Measurements from ENCODE around the gene BANP.
A peak's percentile ranks its signal among the peaks of the same experiment; 100 is the strongest.
"Not testable (repeated sequence)": the region's sequence is repeated elsewhere in the genome, so short reads cannot be mapped to it uniquely, and the experiment has no call there.

Gene BANP

DNA sequence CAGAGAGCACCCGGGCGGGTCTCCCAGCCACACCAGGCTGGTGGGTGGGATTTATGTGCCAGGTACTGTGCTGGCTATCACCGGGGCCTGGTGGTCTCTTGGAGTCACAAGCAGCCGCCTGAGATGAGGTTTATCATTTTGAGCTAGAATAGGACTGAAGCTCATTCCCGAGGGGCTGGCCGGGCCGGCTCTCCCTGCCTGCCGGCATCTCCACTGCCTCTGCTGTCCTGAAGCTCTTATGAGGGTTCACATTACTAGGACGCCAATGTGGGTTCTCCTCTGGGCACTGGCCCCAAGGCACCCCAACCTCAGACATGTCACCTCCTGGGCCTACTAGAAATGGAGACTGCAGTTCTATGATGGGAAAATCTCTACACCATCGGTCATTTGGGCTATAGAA is 137.4 kb downstream of the BANP start:
- DNase-seq (ENCODE audit: low spot score), result not testable (repeated sequence)

DNA sequence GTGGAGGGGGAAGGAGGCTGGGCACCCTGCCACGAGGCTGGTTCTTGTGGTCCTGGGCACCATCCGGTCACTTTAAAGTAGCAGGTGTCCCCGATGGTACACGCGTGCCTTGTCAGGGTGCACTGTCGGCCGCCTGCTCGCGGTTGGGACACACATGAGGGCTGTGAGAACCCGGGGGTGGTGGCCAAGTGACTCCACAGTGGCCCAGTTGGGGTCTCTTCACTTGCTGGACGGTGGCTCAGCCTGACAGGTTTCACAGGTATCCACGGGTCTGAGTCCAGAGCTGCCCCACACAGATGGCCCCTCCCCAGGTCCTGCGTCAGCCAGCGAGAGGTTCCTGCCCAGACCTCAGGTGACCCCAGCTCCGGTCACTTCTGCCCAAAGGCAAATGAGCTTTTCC is 137.8 kb downstream of the BANP start:
- DNase-seq (ENCODE audit: low spot score), result not testable (repeated sequence)

GRCh38 chr16:88089632-88090376 is 138.6 kb downstream of the BANP start:
- DNase-seq (ENCODE audit: low spot score), result not testable (repeated sequence)

- not testable (repeated sequence) for DNase-seq (ENCODE audit: low spot score)
Observed at GRCh38 chr16:88090377-88091175, 139.3 kb downstream of the BANP start.

- DNase-seq (ENCODE audit: low spot score), result not testable (repeated sequence)
Observed at GRCh38 chr16:88091221-88091971, 140.2 kb downstream of the BANP start.

GRCh38 chr16:88091972-88092302 is 140.7 kb downstream of the BANP start:
- DNase-seq (ENCODE audit: low spot score), result not testable (repeated sequence)

GRCh38 chr16:88092791-88093555 is 141.7 kb downstream of the BANP start:
- not testable (repeated sequence) for DNase-seq (ENCODE audit: low spot score)

- DNase-seq (ENCODE audit: low spot score), result not testable (repeated sequence)
Observed at GRCh38 chr16:88093556-88094252, 142.5 kb downstream of the BANP start.

- not testable (repeated sequence) for DNase-seq (ENCODE audit: low spot score)
Observed at GRCh38 chr16:88094253-88094575, 143.0 kb downstream of the BANP start.

DNA sequence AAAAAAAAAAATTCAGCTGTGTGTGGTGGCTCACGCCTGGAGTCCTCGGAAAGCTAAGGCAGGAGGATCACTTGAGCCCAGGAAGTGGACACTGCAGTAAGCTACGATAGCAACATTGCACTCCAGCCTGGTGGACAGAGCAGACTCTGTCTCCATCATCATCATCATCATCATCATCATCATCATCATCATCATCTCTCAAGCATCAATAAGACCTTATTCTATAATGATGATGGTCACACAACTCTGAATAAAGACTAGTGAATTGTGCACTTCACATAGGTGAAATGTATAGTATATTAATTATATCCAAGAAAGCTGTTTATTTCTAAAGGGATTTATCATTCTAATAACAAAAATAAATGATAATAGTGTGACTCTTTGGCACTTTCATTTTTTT is 143.7 kb downstream of the BANP start:
- DNase-seq (ENCODE audit: low spot score), result not testable (repeated sequence)

GRCh38 chr16:88096659-88097058 is 145.4 kb downstream of the BANP start:
- not testable (repeated sequence) for DNase-seq (ENCODE audit: low spot score)

DNA sequence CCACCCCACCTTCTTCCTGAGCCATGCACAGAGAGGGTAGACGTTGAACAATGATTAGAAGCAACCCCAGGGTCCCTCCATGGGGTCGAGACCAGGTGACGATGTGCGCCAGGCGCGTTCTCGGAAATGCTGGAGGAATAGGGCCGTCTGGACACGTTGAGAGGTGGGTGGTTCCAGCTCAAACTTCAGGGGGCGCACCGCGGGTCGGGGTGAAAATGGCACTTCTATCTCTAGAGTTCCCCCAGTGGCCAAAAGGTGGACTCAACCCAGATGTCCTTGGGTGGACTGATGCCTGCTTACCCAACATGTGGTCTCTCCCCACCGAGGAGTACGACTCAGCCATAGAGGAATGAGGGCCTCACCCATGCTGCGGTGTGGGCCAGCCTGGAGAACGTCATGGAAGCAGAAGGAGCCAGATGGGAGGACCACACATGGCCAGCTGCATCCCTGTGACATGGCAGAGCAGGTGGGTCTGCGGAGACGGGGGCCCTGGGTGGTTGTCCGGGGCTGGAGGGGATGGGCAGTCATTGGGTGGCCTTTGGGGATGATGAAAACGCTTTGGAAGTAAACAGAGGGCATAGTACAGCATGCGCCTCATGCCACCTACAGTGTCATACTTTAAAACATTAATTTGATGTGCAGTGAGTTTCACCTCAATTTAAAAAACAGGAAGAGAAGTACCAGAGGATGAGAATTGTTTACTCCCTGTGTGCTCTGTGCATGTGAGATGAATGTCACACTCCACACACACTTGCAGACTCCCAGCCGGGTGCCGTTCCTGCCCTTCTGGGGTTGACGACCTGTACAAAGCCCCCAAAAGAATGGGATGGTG is 147.7 kb downstream of the BANP start:
- peak; percentile 55 for DNase-seq (ENCODE audit: low spot score)

DNA sequence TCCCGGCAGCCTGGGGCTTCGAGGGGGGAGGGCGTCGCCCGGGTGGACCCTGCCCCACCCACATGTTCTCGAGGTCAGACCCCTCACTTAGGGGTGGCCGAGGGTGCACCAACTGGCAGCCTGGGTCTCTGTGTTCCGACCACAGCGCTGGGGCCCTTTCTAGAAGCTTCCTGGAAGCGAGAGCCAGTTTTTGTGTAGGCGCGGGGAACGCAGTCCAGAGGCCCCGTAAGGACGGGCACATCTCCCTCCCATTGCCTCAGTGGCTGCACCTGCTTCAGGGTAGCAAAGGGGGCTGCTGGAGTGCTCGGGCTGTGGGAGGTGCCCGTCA is 148.3 kb downstream of the BANP start:
- DNase-seq (ENCODE audit: low spot score), result no peak

GRCh38 chr16:88099956-88100355 is 148.7 kb downstream of the BANP start:
- not testable (repeated sequence) for DNase-seq (ENCODE audit: low spot score)

DNA sequence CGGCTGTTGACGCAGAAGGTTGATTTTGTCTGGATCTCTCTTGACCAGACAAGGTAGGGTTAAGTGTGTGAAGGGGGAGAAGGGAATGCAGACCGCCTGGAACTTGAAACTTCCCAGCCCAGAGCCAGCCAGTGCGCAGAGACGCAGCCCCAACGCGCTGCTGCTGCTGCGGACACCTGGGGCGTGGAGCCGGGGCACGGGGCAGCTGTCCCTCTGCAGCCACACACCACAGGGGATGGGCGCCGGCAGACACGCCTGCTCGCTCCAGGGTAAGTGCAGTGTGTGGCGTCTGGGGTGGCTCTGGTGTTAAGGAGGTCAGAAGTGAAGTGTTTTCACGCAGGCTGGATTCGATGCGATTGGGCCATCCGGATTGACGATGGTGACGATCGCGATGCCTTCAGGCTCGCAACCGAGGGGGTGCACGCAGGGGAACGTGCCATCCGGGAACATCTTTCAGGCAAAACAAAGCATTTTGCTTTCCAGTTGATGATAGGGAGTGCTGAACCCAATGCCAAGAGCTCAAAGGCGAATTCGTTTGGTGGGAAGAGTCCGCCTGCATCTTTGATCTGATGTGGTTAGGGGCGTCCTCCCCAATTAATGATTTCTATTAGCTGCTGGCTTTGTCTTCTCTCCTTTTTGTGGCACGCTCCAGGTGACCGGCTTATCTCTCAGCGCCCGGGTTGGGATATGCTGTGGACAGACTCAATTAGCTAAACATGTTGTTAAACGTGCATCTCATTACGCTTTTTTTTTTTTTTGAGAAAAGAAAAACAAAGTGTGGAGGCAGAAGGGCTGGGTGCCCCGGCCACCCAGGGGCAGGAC is 149.8 kb downstream of the BANP start:
- DNase-seq (ENCODE audit: low spot score), result not testable (repeated sequence)

GRCh38 chr16:88101623-88102105 is 150.4 kb downstream of the BANP start:
- DNase-seq (ENCODE audit: low spot score), result not testable (repeated sequence)

DNA sequence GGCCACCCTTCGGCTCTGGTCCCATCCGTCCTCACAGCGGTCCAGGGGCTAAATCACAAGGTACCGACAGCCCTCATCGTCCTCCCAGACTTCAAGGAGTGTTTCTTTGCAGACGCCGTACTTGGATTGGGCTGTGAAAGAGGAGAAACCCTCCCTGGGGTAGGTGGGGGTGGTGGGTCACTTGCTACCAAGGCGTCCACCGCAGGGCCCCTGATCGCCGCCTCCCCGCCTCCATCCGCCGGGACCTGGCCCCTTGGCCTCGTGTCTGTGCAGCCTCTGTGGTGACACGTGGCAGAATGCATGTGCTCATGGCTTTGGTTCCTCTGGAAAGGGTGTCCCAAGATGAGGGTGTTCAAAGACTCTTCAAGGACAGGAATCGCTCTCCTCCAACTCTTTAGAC is 151.4 kb downstream of the BANP start:
- DNase-seq (ENCODE audit: low spot score), result no peak

- DNase-seq (ENCODE audit: low spot score), result no peak
Observed at GRCh38 chr16:88103011-88103410, 151.8 kb downstream of the BANP start.

GRCh38 chr16:88103581-88104188 is 152.5 kb downstream of the BANP start:
- no peak for DNase-seq (ENCODE audit: low spot score)
